Endothelial cell of umbilical vein (primary cell): Measurements from ENCODE around the gene CSMD2.

ENCODE experiments used
- CTCF ChIP-seq, 2 donors: IDR thresholded peaks; 1 replicate in 1 of 2; 2 replicates in 1 of 2; pipeline ENCODE4 v1.5.1; 2011; ENCODE audit warnings: low read length in 2 of 2, mild to moderate bottlenecking in 2 of 2, moderate library complexity in 2 of 2, control low read depth in 1 of 2, inconsistent platforms in 1 of 2, low read depth in 1 of 2; ENCODE audit not compliant: insufficient read depth in 1 of 2; ENCODE audit errors: extremely low read depth in 1 of 2
- MYC ChIP-seq: IDR thresholded peaks from one replicate; pipeline ENCODE4 v1.6.1; 2011; ENCODE audit warnings: mild to moderate bottlenecking, low read depth, low read length

GRCh38 chr1:33633019-33633801, 531.8 kb downstream of the CSMD2 start:
- TF ChIP-seq CTCF (IDR thresholded peaks at IDR 0.05; ENCODE audit: extremely low read depth in 1 of 2, insufficient read depth in 1 of 2, low read depth in 1 of 2, low read length in 2 of 2) (peak; percentile 96 to 99), MYC (no peak)
